Calu3 (cell line): Measurements from ENCODE around the gene TVP23A. TPM values are rescaled to one million over a fixed set of nuclear protein-coding genes. Genes with fewer than 3 reads are reported as not detected.

Experiments used
- BruUV-seq: library from RNA; stranded (reverse); fragments of 400-500 nt; replicated peaks from 2 replicates; lab custom pipeline; 2021; lab: Mats Ljungman, UMichigan
- CTCF ChIA-PET: fragments of 300-600 bp; sonication (Branson Sonifier 250); formaldehyde crosslinking; loops from one replicate; lab custom pipeline; 2022; ENCODE audit warnings: antibody characterized with exemption; lab: Charles Lee
- DNase-seq: peaks from one replicate; pipeline ENCODE4 v3.0.0; 2022
- H3K27ac Mint-ChIP-seq: one replicate; pipeline ENCODE4 v1.8.0; 2022; ENCODE audit warnings: mixed read lengths; ENCODE audit not compliant: unreplicated experiment
- H3K27me3 Mint-ChIP-seq: one replicate; pipeline ENCODE4 v1.8.0; 2022; ENCODE audit warnings: mixed read lengths; ENCODE audit not compliant: unreplicated experiment
- H3K36me3 Mint-ChIP-seq: one replicate; pipeline ENCODE4 v1.8.0; 2022; ENCODE audit warnings: mild to moderate bottlenecking, moderate library complexity, mixed read lengths; ENCODE audit not compliant: insufficient read depth, unreplicated experiment
- H3K4me1 Mint-ChIP-seq: one replicate; pipeline ENCODE4 v1.8.0; 2022; ENCODE audit warnings: mild to moderate bottlenecking, low read depth, mixed read lengths; ENCODE audit not compliant: unreplicated experiment
- H3K4me3 Mint-ChIP-seq: one replicate; pipeline ENCODE4 v1.8.0; 2022; ENCODE audit warnings: mild to moderate bottlenecking, low read depth, moderate library complexity, mixed read lengths; ENCODE audit not compliant: unreplicated experiment
- H3K9me3 Mint-ChIP-seq: one replicate; pipeline ENCODE4 v1.8.0; 2022; ENCODE audit warnings: low read depth, mixed read lengths; ENCODE audit not compliant: unreplicated experiment
- intact Hi-C: fragments of 100-400 bp; cut with micrococcal nuclease; formaldehyde crosslinking; loops from one replicate; pipeline ENCODE4 v1.10.0; 2022; ENCODE audit not compliant: unreplicated experiment
- total RNA-seq: library from RNA; stranded (reverse); gene quantifications from 2 replicates; pipeline ENCODE4 v1.2.3, GENCODE V29; 2022
- TF ChIP-seq, protein P1 (sequence below): fragments of 200-600 bp; IDR thresholded peaks from one replicate; pipeline ENCODE4 v1.8.0; 2022; ENCODE audit warnings: antibody characterized with exemption; ENCODE audit not compliant: unreplicated experiment

TVP23A gene
- total RNA-seq, 1 experiment from 2014 or later, result 0.21 TPM

DNA sequence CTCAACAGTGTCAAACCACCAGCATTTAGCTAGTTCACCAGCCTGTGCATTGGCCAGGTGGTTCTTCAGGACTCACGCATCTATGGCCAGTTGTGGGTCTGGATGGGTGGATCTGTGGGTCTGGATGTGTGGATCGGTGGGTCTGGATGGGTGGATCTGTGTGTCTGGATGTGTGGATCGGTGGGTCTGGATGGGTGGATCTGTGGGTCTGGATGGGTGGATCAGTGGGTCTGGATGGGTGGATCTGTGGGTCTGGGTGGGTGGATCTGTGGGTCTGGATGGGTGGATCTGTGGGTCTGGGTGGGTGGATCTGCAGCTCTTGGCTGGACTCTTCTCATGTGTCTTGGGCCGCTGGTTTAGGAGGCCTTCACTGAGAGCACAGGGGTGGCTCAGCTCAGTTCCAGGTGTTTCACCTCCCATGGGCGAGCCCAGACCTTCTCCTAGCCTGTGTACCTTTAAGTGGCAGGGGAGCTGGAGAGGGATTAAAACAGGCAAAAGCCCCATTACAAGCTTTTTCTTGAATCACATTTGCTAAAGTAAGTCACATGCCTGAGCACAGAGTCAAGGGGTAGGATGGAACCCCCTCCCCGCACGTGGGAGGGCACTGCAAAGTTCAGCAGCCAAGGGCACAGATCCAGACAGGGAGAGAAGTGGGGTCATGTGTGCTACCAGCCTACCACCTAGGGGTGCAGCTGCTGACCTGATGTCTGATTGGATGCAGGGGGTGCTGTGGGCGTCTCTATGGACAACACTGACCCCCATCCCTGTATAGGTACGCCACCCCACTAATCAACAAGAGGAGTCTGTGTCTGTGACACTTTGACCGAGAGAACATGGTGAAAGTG lies 78.4 kb downstream of the TVP23A start:
- H3K4me3 Mint-ChIP-seq, result no peak overlapping the region
- TF ChIP-seq, protein P1, sequence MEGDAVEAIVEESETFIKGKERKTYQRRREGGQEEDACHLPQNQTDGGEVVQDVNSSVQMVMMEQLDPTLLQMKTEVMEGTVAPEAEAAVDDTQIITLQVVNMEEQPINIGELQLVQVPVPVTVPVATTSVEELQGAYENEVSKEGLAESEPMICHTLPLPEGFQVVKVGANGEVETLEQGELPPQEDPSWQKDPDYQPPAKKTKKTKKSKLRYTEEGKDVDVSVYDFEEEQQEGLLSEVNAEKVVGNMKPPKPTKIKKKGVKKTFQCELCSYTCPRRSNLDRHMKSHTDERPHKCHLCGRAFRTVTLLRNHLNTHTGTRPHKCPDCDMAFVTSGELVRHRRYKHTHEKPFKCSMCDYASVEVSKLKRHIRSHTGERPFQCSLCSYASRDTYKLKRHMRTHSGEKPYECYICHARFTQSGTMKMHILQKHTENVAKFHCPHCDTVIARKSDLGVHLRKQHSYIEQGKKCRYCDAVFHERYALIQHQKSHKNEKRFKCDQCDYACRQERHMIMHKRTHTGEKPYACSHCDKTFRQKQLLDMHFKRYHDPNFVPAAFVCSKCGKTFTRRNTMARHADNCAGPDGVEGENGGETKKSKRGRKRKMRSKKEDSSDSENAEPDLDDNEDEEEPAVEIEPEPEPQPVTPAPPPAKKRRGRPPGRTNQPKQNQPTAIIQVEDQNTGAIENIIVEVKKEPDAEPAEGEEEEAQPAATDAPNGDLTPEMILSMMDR, result no peak
- CTCF ChIA-PET, result no interaction called here
- H3K27me3 Mint-ChIP-seq, result no peaks in the 10 kb centered on the region
- intact Hi-C loops, result loop anchor here (5.0 kb wide), 2 partner anchors 163 to 483 kb away; no protein-coding TSS in a partner anchor
- peaks cover 47% of the 10 kb centered on the region for H3K4me1 Mint-ChIP-seq
- BruUV-seq, result no TSS peak
- no peak for DNase-seq
- peaks cover 13% of the 10 kb centered on the region for H3K36me3 Mint-ChIP-seq
- H3K27ac Mint-ChIP-seq, result peak overlapping the region; percentile 43
- H3K9me3 Mint-ChIP-seq, result no peaks in the 10 kb centered on the region

DNA sequence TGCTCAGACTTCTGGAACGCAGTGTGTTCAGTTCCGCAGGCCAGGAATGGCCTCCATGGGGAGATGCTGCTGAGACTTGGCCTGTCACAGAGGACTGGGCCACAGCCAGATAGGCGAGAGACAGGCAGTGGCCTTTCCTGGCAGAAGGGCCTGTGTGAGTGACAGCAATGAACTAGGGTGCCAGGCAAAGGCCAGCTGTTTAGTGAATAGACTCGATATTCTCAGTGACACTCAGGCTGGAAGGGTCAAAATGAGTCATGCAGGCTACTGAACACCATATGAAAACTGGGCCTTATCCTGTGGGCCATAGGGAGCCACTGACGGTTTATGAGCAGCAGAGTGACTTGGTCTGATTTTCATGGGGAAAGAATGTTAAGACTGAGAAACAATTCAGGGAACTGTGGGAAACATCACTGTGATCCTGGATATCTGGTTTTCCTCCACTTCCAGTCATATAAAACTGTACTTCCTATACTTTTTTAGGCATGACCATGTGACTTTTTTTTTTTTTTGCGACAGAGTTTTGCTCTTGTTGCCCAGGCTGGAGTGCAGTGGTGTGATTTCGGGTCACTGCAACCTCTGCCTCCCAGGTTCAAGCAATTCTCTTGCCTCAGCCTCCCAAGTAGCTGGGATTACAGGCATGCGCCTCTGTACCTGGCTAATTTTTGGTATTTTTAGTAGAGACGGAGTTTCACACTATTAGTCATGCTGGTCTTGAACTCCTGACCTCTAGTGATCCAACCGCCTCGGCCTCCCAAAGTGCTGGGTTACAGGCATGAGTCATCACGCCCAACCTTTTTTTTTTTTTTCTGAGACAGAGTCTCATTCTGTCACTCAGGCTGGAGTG lies 80.1 kb downstream of the TVP23A start:
- peak overlapping the region; percentile 88 for H3K27ac Mint-ChIP-seq
- H3K36me3 Mint-ChIP-seq, result peaks cover 2% of the 10 kb centered on the region
- peaks cover 46% of the 10 kb centered on the region for H3K4me1 Mint-ChIP-seq
- intact Hi-C loops, result loop anchor here (5.0 kb wide), 2 partner anchors 161 to 481 kb away; no protein-coding TSS in a partner anchor
- peak; percentile 84 for DNase-seq
- H3K4me3 Mint-ChIP-seq, result no peak overlapping the region
- no peaks in the 10 kb centered on the region for H3K27me3 Mint-ChIP-seq
- TF ChIP-seq, protein P1, result no peak
- CTCF ChIA-PET, result interaction anchor here (0.6 to 3.7 kb wide), 15 partner anchors 72 to 1474 kb away, joined by 3 to 46 read pairs (median 3); no protein-coding TSS in a partner anchor
- no peaks in the 10 kb centered on the region for H3K9me3 Mint-ChIP-seq
- BruUV-seq, result no TSS peak

DNA sequence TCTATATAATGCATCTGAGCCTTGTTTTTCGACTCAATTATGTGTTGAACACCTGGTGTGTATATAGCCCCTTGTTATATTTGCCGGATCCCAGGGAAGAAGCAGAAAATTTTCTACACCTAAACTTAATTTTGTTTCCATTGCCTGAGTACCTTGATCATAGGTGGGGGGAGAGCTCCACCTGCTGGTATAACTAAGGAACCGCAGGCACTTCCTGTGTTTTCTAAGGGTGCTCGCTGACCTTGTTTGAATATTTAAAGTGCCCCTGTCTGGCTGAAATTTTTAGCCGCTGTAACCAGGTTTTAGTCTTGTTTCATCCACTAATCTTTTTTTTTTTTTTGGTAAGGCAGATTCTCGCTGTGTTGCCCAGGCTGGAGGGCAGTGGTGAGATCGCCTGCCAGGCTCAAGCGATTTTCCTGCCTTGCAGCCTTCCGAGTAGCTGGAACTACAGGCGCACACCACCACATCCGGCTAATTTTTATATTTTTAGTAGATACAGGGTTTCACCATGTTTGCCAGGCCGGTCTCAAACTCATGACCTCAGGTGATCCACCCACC lies 81.4 kb downstream of the TVP23A start:
- H3K4me3 Mint-ChIP-seq, result peak overlapping the region; percentile 29
- peak overlapping the region; percentile 19 for H3K27ac Mint-ChIP-seq
- TF ChIP-seq, protein P1, result peak; percentile 94
- BruUV-seq, result no TSS peak
- no peaks in the 10 kb centered on the region for H3K9me3 Mint-ChIP-seq
- CTCF ChIA-PET, result interaction anchor here (0.6 to 3.7 kb wide), 11 partner anchors 148 to 422 kb away, joined by 3 to 46 read pairs (median 4); no protein-coding TSS in a partner anchor
- DNase-seq, result peak; percentile 79
- intact Hi-C loops, result loop anchor here (1.0 to 5.0 kb wide), 5 partner anchors 160 to 480 kb away; no protein-coding TSS in a partner anchor
- H3K27me3 Mint-ChIP-seq, result no peaks in the 10 kb centered on the region
- H3K4me1 Mint-ChIP-seq, result peaks cover 35% of the 10 kb centered on the region
- H3K36me3 Mint-ChIP-seq, result no peaks in the 10 kb centered on the region

DNA sequence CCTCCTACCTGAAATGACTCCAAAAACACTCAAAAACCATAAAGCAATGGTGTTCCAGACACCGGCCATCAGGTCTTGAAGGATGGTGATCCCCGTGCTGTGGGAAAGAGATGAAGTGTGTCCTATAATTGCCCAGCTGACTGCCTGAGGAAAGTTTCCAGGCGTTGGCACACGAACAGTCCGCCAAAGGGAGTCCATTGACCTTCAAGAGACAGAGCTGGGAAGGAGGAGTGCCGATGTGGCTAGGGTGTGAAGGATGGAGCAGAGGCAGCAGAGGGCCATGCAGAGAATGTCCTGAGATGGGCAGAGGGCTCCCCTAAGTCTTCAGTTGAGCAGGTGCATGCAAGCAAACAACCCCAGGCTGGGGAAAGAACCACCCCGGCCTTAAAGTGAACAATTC lies 86.8 kb downstream of the TVP23A start:
- H3K27ac Mint-ChIP-seq, result no peak overlapping the region
- H3K27me3 Mint-ChIP-seq, result no peaks in the 10 kb centered on the region
- CTCF ChIA-PET, result interaction anchor here (0.6 kb wide), 1 partner anchor 72 kb away, joined by 8 read pairs; no protein-coding TSS in a partner anchor
- DNase-seq, result no peak
- TF ChIP-seq, protein P1, result no peak
- BruUV-seq, result no TSS peak
- no peaks in the 10 kb centered on the region for H3K36me3 Mint-ChIP-seq
- intact Hi-C loops, result no loop called here
- H3K4me1 Mint-ChIP-seq, result no peaks in the 10 kb centered on the region
- no peaks in the 10 kb centered on the region for H3K9me3 Mint-ChIP-seq
- H3K4me3 Mint-ChIP-seq, result no peak overlapping the region
